Hematopoietic multipotent progenitor cell (in vitro differentiated cells): ENCODE data around the gene TMA16. TPM values are rescaled to one million over a fixed set of nuclear protein-coding genes. Genes with fewer than 3 reads are reported as not detected.
A peak's percentile ranks its signal among the peaks of the same experiment; 100 is the strongest.
"Not testable (repeated sequence)": the region's sequence is repeated elsewhere in the genome, so short reads cannot be mapped to it uniquely, and the experiment has no call there.

Experiments used
- DNase-seq, 3 donors: peaks; one replicate each; pipeline ENCODE4 v3.0.0-alpha.2; 2011 to 2015; ENCODE audit warnings: low read depth in 2 of 3, low spot score in 2 of 3
- total RNA-seq: library from RNA; depleted of rRNA; stranded (reverse); fragments of >200 nt; gene quantifications from one replicate; pipeline ENCODE4 v1.2.3, GENCODE V29; 2012

The TMA16 gene
- 9.4 TPM for total RNA-seq

GRCh38 chr4:163494360-163495241 lies at the start of gene TMA16:
TSS of gene TMA16 (plus strand) at chr4:163494690. CDS start at chr4:163494802, 112 bp downstream.
- DNase-seq = peak; percentile 50 to 94 (median 91)

- not testable (repeated sequence) for DNase-seq
These were observed 47.5 kb upstream of the TMA16 start for GRCh38 chr4:163447023-163447422.

- no peak for DNase-seq
These were observed 47.0 kb upstream of the TMA16 start for GRCh38 chr4:163447481-163447880.

GRCh38 chr4:163448540-163449203 lies 45.8 kb upstream of the TMA16 start:
- no peak for DNase-seq

- DNase-seq = no peak
These were observed 31.9 kb upstream of the TMA16 start for GRCh38 chr4:163462556-163462955.

- DNase-seq = no peak
These were observed 27.3 kb upstream of the TMA16 start for GRCh38 chr4:163467082-163467770.

GRCh38 chr4:163470391-163470790 lies 24.1 kb upstream of the TMA16 start:
- no peak for DNase-seq

GRCh38 chr4:163473130-163473529 lies 21.4 kb upstream of the TMA16 start:
- DNase-seq = no peak

- no peak for DNase-seq
These were observed 20.9 kb upstream of the TMA16 start, which contains the start of gene TKTL2 for GRCh38 chr4:163473576-163473975. TSS of gene TKTL2 (minus strand) at chr4:163473754. CDS start at chr4:163473734, 20 bp downstream.

GRCh38 chr4:163474027-163474426 lies 20.5 kb upstream of the TMA16 start:
- DNase-seq = no peak

GRCh38 chr4:163476761-163477438 lies 17.6 kb upstream of the TMA16 start:
- no peak for DNase-seq

GRCh38 chr4:163482190-163482589 lies 12.3 kb upstream of the TMA16 start:
- DNase-seq = no peak

GRCh38 chr4:163484906-163485305 lies 9.6 kb upstream of the TMA16 start:
- DNase-seq = peak; percentile 22 to 86 (median 70)

GRCh38 chr4:163485589-163485988 lies 8.9 kb upstream of the TMA16 start:
- no peak for DNase-seq

- DNase-seq = no peak
These were observed 8.2 kb upstream of the TMA16 start for GRCh38 chr4:163486321-163486720.

- DNase-seq = no peak
These were observed 4.6 kb upstream of the TMA16 start for GRCh38 chr4:163489929-163490328.

- peak in 1 of 3 donors; percentile 16 for DNase-seq
These were observed 1.5 kb upstream of the TMA16 start for GRCh38 chr4:163492951-163493504.

- DNase-seq = peak in 1 of 3 donors; percentile 58
These were observed 689 bp upstream of the TMA16 start for GRCh38 chr4:163493643-163494359.

- DNase-seq = peak in 1 of 3 donors; percentile 38
These were observed 1.4 kb downstream of the TMA16 start for GRCh38 chr4:163495900-163496299.

GRCh38 chr4:163500586-163500985 lies 6.1 kb downstream of the TMA16 start:
- DNase-seq = no peak
